Eye (tissue), 1 donor: ENCODE measurements around the gene CHSY3.

Experiments
- DNase-seq: peaks from one replicate; pipeline ENCODE4 v3.0.0-alpha.2; 2015

The CHSY3 gene

DNA sequence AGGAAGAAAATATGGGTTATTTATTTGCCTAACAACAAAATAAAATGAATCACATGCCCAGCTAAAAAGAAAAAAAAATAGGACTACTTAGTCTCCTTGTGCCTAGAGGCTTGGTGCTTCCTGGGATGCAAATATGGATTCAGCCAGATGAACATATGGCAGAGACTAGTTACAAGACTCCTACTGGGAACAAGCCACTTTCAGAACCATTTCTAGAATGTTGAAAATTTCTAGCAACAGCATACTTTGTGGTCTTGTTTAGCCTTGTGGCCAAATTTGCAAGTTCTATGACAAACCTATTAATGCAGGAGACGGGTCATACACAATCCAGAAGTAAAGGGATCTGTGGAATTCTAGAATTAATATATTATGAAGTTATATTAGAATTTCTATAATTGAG, 198.7 kb downstream of the CHSY3 start:
- no peak for DNase-seq

DNA sequence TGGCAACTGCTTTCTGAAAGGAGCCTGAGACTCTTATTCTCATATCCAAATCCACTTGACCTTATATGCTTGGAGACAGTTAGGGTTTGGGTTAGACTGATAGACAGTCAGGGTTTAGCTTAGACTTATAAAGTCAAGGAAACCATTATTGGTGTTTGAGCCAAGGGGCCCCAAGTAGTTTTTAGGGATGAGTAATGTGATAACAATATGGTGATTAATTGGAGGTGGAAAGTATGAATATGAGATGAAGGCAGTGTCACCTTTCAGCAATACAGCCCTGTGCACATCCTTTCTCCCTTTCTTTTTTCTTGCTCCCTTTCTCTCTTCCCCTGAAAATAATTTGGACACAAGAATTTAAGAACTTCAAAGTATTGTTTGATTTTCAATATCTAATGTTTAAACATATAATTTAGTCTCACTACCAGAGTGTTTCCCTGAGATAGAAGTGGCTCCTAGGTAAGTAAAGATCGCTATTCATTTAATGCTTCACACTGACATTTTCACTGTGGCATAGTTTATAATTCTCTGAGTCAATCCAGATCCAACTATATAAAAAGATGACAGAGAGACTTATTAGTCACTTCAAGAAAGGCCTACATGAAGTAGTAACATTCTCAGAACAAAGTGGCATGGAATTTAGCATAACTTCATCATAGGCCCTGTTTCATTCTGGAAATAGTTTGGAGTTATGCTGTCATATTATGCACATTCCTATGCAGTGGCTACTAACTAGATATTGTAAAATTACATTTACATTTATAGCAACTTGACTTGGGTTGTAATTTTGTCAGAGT, 200.8 kb downstream of the CHSY3 start:
- no peak for DNase-seq

DNA sequence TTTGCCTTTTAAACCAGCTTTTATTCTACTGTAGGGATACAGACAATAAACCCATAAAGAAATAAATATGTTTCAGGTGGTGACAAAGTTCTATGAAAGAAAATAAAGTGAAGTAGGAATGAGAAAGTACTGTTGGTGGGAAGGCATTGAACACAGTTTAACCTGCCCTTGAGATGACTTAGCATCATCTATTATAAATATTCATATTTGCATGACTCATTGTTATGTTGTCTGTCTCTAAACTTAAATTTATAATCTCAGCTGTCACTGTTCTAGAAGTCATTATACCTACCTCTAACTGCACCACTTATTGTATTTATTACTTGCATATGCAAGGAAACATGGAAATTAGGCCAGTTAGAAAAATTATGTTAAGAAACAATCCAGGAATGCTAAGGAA, 202.2 kb downstream of the CHSY3 start:
- no peak for DNase-seq

DNA sequence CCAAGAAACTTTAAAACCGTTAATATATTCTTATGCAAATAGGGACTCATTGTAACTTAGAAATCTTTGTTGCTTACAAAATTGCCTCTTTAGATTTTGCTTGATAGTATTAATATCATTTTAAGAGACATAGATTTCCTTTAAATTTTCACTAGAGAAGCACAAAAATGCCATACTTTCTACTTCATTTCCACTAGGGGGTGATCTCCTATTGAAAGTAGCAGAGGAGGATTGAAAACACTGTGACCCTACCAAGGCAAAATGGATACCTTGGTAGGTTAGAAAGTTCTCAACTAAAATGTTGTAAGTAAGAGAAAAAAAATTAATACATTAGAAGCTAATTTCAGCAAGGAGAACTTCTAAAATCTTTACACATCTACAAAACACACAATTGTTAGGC, 204.9 kb downstream of the CHSY3 start:
- peak; percentile 37 for DNase-seq

DNA sequence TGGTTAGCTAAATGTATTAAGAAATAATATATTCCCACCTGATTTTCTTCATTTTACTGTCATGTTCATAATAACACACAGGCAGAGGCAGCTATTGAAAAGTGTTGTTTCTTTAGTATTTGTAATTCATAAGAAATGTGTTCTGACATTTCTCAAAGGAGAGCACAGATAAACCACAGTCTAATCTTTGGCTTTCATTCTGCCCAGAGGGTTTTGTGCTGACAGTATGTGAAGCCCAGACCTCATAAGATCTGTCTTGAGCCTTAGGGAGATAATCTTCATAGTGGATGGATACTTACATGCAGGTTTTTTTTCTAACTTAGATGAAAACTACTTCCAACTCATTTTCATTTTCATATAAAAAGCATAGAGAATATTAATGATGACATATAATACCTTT, 206.1 kb downstream of the CHSY3 start:
- no peak for DNase-seq

DNA sequence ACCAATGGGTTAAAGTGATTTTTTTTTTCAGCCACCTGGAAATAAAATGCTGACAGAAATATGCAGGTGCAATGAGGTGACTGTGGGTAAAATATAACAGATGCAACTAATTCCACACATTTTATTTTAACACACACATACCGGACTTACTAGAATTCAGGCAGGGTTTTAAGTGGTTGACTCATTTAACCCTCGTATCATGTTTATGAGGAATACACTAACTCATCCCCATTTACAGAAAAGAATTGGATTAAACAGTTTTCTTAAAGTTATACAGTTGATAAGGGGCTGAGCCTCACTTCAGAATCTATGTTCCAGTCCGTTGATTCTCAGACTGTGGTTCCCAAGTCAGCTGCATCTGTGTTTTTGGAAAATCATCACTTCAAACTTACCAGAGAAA, 207.5 kb downstream of the CHSY3 start:
- DNase-seq: no peak

DNA sequence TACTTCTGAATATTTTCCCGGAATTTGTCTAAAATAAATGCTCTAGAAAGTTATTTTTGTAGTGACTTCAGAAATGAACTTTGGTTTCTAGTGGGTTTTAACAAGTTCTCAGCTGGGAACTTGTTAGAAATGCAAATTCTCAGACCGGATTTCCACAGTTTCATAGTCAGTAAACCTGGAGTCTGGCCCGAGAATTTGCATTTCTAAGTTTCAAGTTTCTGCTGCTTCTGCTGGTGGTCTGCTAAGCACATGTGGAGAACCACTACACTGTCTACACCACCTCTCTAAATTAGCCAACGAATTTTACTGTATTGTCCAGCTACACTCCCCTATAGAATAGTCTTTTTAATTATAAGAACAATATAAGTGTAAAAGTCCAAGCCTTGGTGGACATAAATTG, 208.0 kb downstream of the CHSY3 start:
- DNase-seq: no peak

DNA sequence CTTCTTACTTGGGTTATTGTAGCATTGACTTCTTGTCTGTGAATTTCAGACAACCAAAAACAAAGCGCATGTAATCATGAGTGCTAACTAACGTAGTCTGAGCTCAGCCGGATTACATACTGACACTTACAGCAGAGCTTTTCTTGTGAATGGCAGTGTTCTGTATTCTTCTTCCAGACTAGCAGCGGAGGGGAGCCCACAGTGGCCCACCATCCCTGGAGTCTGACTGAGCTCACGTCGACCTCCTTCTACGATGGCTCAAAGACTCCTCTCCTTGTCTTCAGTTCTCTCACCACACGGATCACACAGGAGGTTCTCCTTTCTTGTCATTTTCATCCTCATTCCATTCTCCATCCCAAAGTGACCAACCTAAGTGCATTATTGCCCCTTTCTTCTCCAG, 211.4 kb downstream of the CHSY3 start:
- DNase-seq: peak; percentile 16

DNA sequence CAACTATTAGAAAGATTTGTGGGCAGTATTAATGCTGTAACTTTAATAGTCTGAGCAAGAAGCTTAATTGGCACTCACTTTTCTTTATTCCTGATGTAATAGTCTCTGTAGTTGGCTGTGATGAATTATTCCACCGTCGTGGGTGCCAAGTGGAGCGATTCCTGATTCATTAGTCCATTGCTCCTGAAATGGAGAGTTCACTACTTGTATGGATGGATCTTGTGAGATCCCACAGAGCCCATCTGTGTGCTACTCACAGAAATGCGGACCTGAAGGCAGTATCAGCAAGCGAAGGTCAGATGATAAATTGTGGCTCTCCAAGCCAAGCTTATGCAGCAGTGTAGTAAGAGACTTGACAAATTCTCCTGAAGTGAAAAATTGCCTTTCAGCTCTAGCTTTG, 212.2 kb downstream of the CHSY3 start:
- peak; percentile 32 for DNase-seq

DNA sequence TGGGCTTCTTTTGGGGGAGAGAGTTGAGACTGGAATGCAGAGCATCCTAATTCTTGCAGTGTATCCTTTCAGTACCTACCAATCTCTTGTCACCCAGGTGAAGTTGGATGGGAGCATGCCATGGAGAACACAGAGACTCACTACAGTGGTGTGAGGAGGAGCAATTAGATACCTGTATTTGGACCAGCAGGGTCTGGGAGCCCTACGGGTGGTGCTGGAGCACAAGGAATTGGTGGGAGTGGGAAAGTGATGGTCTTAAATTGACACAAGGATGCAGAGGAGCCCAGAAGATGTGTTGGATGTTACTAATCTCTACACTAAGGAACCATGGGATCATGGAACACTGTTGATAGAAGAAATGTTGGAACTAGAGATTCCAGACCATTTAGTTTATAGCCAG, 212.7 kb downstream of the CHSY3 start:
- no peak for DNase-seq

DNA sequence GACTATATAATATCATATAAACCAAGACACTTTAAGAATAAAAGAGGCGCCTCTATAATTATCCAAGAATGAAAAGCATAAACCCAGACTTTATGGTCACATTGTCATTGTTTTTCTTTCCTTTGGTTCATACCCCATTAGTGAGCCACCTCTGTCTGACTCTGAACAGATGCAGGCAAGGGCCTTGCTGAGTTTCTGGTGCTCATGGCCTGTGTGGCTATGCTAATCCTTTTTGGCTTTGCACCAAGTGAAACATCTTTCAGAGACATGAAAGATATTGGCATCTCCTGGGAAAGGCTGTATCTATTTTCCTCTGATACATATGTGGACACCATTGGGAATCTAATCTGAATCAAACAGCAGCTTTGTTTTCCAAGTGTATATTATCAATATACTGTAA, 222.5 kb downstream of the CHSY3 start:
- DNase-seq: no peak

DNA sequence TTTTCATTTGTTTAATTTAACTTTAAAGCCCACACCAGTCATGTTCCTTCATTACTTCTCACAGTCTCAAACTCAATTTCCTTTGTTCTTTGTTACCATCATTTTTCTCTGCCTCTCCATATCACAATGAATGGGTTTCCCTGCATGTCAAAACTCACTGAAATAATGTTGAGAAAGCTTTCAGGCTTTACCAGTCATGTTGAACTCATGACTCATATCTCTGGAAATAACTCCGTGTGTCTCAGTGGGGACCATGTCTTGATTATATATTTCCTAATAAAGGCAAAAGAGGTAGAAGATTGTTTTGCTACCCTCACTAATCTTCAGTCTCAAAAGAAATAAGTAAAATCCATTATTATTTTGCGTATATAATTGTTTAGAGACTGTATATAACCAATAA, 231.2 kb downstream of the CHSY3 start:
- DNase-seq: no peak

DNA sequence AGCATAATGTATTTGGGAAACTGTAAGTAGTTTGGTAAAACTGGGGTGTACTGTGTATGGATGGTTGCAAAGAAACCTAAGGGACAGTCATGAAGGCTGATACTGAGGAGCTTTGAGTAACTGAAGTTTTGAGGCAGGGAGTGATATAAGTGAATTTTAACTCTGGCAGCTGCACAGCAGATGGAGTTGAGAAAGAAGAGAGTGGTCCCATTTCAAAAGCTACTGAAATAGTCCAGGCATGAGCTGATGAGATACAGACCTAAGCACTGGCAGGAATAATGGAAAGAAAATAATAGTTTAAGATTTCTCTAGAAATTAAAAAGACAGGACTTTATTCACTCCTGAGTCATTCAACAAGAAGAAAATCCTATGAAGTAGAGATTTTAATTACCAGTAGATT, 232.0 kb downstream of the CHSY3 start:
- no peak for DNase-seq

DNA sequence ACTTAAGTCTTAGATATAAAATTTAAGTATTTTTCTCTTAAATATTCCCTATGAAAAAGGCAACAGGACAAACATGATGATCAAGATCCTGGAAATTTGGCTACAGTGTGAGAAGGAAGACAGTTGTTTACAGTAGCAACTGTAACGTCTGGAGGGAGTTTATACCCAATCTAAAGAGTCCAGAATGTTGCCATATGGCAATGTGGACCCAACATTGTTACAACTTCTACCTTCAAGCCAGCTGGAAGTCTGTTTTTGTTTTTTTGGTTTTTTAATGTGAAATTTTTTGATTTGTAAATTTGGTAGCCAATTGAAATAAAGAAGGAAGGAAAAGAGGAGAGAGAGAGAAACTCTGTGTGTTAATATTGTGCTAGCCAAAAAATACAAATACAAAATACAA, 233.4 kb downstream of the CHSY3 start:
- no peak for DNase-seq

DNA sequence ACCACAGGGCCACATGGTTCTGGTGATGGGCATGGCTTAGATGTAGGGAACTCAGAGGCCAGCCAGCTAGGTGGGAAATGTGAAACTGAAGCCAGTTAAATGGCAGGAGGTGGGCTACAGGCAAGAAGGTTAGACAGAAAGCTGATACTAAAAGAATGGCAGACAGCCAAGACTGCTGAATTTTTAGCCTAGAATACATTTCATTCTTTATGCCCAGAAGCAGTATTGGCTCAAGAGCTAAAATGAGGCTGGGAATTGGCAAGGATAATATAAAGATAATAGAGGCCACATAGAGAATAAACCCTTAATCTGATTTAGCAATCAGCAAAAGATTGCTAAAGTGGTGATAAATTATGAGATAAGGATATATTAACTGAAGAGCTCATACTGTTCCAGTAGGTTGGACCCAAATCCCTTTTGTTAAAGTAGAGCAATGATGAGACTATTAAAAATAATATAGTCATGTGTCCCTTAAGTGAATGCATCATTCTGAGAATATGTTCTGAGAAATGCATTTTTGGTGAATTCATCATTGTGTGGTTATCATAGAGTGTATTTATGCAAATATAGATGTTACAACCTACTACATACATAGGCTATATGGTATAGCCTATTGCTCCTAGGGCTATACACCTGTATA, 234.3 kb downstream of the CHSY3 start:
- no peak for DNase-seq

DNA sequence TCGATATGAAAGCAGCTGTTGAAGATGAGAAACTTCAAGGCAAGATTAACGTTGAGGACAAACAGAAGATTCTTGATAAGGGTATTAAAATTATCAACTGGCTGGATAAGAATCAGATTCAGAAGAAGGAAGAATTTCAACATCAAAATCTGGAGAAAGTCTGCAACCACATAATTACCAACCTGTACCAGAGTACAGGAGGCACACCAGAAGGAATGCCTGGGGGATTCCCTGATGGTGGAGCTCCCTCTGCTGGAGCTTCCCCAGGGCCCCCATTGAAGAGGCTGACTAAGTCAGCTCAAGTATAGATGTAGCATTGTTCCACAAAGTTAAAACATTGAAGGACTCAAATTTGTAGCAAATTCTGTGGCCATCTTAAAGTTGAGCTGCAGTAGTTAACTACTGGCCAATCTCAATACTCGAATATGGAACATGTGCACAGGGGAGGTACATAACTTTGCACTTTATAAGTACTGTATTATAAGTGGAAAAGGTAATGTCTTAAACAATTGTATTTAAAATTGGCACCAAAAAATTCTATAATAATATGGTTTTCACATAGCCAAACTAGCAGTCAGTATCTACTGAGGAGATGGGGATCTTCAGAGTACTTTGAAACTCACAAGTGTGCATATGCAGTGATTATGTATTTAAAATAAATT, 237.5 kb downstream of the CHSY3 start:
- DNase-seq: no peak

DNA sequence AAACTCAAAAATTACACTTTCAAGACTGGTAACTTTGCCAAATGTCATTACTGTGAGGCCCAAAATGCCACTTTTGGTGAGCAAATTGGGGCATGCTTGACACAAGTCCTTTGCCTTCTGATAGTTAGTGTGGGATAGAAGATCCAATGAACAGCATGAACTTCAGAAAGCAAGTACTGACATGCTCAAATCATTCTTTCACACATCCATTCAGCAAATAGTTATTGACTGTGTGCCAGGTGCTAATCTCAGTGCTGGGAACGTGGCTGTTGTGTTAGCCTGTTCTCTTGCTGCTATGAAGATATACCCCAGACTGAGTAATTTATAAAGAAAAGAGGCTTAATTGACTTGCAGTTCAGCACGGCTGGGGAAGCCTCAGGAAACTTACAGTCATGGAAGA, 247.0 kb downstream of the CHSY3 start:
- no peak for DNase-seq

DNA sequence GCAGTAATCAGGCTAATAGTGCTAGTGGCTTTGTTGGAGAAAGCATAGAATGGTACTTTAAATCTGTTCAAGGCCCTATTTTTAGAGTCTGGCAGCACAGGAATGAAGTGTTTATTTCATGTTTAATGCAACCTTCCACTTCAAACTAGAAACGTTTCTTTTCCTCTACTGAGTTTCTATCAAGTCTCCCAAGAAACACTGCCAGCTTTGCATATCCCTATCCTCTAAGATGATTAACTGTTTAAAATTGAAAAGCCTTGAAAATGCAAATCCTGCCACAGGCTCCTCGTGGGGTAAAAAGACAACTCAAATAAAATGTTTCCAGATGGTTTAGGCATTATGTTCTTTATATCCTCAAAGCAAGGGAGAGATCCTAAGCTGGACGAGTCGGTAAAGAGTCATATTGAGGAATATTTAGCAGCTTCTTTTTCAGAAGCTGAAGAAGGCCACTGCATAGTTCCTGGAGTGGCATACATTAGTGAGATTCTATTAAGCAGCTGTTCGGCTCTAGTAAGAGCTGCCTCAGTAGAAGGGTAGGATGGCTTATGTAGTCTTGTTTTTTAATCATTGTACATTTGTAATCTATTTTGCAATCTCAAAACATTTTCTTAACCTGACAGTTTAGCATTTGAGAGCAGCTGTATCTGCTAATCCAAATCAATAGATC, 251.2 kb downstream of the CHSY3 start:
- peak; percentile 17 for DNase-seq

DNA sequence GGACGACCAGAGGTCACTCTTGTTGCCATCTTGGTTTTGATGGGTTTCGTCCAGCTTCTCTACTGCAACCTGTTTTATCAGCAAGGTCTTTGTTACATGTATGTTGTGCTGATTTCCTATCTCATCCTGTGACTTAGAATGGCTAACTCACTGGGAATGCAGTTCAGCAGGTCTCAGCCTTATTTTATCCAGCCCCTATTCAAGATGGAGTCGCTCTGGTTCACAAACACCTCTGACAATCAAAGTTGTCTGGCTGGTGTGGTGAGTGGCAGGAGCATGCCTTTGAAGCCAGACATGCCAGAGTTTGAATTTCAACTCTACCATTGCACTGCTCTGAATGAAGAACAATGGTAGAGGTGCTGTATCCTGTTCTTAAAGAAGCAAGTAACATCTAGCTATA, 253.8 kb downstream of the CHSY3 start:
- no peak for DNase-seq

DNA sequence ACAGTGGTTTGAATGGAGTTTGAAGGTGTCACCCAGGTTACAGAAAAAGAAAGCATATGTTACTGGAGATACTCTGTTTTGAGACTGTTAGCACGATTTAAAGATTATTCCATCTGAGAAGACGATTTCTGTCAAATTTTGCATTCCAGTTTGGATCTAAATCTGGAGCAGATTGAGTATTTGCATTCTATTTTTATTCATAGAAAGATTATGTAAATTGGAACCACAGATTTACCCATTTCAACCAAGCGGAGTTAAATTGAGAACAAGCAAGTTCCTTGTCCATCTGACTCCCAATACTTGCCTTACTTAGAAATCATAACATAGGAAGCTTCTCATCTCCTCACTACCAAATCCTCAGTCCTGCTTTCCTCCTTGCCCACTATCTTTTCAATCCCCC, 255.7 kb downstream of the CHSY3 start:
- no peak for DNase-seq

DNA sequence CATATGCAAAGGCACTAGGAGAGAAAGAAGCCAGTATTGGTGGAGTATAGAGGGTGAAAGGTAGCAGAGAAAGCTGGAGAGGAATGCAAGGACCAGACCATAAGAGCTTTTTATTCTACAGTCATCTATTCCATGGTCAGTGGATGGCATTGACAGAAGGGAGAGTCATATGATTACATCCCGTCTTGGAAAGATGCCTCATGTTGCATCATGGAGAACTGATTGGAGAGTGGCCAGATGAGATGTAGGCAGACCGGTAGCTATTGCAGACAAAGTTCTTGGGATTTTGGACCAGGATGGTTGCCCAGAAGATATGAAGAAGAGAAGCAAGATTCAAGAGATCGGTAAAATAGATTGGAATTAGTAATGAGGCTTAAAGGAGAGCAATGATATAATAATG, 260.7 kb downstream of the CHSY3 start:
- DNase-seq: no peak

DNA sequence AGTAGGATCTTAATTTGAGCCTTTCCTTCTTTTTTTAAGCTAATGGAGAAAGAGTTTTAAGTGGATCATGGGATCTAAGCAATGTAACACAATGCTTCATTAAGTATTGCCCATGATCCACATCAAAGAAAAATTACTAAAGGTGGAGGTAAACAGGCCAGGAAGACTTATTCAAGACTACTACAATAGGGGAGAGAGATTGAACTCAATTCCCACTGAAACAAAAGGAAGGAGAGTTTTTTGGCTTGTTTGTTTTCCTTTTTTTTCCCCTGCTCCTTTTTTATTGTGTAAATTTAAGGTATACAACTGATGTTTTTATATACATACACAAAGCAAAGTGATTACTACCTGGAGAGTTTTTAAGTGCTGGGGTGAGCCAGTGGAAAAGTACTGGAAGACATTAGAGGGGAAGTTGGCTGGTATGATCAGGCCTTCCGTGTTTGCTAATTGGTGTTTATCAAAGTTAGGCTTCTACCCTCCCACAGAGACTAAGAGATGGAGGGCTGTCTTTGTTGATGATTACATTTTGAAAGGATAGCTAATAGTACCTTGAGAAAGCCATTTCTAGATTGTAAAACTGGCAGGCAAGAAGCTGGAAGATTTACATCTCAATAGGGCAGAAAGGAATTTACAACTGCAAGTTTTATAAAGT, 262.7 kb downstream of the CHSY3 start:
- DNase-seq: no peak

DNA sequence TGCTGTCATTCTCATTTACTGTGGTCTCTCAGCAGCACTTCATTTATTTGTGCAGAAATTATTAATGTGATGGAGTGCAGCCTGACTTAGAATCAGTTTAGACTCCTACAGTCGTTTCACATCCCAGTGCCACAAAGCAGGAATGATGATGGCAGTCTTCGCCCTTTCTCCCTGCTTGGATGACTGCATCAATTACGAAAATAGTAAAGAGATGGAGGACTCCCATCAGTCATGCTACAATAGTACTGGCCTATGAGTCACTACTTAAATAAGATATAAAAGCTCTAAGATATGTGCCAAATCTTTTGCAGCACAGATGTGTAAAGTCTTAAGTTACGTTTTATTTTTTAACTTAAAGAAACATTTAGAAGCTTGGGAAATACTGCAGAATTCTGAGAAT, 263.9 kb downstream of the CHSY3 start:
- peak; percentile 35 for DNase-seq
